ENCODE results near the gene RTL9.

Gene RTL9

DNA sequence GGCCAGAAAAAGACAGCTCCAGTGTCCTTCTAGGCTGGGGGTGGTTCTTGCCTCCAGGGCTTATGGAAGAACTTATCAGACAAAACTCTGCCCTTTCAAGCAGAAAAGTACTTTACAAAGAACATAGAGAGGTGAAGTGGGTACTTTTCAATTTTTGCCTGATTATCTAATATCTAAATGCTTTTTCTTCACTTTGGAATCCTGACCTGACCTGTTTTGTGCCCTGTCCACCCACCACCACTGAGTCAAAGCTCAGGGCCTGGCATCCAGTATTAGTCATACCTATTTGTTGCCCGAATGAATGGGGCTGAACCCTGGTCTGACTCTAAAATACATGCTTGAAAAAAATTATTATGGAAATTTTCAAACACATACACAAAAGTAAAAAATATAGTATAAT, 37.2 kb downstream of the RTL9 start:
- Histone ChIP-seq H3K4me3 (ENCODE audit: low read length in 2 of 2) (no peak overlapping the region), H3K4me1 (ENCODE audit: control insufficient read depth, insufficient read depth, low read length) (no peaks in the 10 kb centered on the region)

DNA sequence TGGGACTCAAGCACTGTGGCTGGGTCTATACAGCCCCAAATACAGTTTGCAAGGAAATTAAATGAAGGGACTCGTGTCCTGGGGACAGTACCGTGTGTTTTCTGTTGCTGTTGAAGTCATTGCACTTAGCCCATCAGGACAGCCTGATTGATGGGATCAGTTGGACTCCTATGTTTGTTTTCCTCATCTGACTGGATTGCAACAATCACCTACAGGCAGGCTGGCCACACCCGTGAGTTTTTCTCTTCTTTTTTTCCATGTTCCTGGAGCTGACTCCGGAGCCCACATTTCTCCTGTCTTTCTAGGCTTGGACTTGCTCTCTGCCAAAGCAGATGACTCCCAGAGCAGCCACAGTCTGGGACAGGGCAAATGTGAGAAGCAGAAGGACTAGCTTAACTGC, 38.1 kb downstream of the RTL9 start:
- H3K36me3 ChIP-seq (ENCODE audit: control insufficient read depth in 2 of 2, insufficient read depth in 2 of 2, low read length in 2 of 2): no peaks in the 10 kb centered on the region
- no peak overlapping the region for H3K27ac ChIP-seq (ENCODE audit: low read length)
- no peaks in the 10 kb centered on the region for H3K4me1 ChIP-seq (ENCODE audit: control insufficient read depth, insufficient read depth, low read length)
- H3K4me3 ChIP-seq (ENCODE audit: low read length in 2 of 2): no peak overlapping the region
- no peak overlapping the region for H3K9ac ChIP-seq (ENCODE audit: low read length in 2 of 2)
- H3K27me3 ChIP-seq (ENCODE audit: control insufficient read depth in 1 of 2, insufficient read depth in 2 of 2, low read length in 2 of 2): peaks cover 0 to 31% of the 10 kb centered on the region in 2 donors
- no peaks in the 10 kb centered on the region for H3K9me3 ChIP-seq (ENCODE audit: control insufficient read depth in 2 of 2, low read length in 2 of 2)

More for the DNA sequence above, 37.2 kb downstream of the RTL9 start:
- no peaks in the 10 kb centered on the region for H3K36me3 ChIP-seq (ENCODE audit: control insufficient read depth in 2 of 2, insufficient read depth in 2 of 2, low read length in 2 of 2)
- H3K9ac ChIP-seq (ENCODE audit: low read length in 2 of 2): no peak overlapping the region
- peaks cover 0 to 23% of the 10 kb centered on the region in 2 donors for H3K27me3 ChIP-seq (ENCODE audit: control insufficient read depth in 1 of 2, insufficient read depth in 2 of 2, low read length in 2 of 2)
- no peak overlapping the region for H3K27ac ChIP-seq (ENCODE audit: low read length)
- no peaks in the 10 kb centered on the region for H3K9me3 ChIP-seq (ENCODE audit: control insufficient read depth in 2 of 2, low read length in 2 of 2)

DNA sequence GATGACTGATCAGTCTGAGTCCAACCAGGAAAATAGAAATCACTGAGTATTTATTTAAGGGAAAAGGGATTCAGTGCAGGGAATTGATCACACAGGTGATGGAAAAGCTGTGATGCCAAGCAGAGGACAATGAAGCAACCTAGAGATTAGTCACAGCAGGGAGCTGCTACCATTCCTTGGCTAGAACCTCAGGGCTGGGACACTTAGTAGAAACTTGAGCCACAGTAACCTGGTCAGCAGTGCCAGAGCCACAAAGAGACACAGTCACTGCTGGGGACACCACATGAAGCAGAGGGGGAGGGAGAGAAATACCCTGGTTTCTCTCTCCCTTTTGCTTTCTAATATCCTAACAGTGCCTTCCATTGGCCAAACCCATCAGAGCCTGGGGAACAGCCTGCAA, 38.7 kb downstream of the RTL9 start:
- H3K4me3 ChIP-seq (ENCODE audit: low read length in 2 of 2): no peak overlapping the region
- no peak overlapping the region for H3K9ac ChIP-seq (ENCODE audit: low read length in 2 of 2)
- peaks cover 0 to 33% of the 10 kb centered on the region in 2 donors for H3K27me3 ChIP-seq (ENCODE audit: control insufficient read depth in 1 of 2, insufficient read depth in 2 of 2, low read length in 2 of 2)
- no peaks in the 10 kb centered on the region for H3K9me3 ChIP-seq (ENCODE audit: control insufficient read depth in 2 of 2, low read length in 2 of 2)
- no peaks in the 10 kb centered on the region for H3K36me3 ChIP-seq (ENCODE audit: control insufficient read depth in 2 of 2, insufficient read depth in 2 of 2, low read length in 2 of 2)
- no peak overlapping the region for H3K27ac ChIP-seq (ENCODE audit: low read length)
- H3K4me1 ChIP-seq (ENCODE audit: control insufficient read depth, insufficient read depth, low read length): no peaks in the 10 kb centered on the region

DNA sequence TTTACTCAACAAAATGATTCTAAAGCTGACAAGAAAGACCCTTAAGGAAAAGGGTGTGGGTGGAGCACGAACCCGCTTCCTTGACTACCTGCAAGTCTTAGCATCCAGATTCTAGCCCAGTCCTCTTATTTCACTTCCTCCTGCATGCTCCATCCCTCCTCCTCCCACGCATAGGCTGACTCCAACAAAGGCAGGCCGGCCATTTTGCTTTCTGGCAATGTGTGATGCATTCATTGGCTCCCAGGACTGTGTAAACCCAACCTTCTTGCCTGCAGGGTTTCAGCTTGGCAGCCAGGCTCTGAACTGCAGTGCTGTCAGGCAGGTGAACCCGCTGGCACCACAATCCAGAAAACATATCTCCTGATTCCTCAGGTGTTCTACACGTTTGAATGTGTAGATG, 39.3 kb downstream of the RTL9 start:
- Histone ChIP-seq H3K4me3 (ENCODE audit: low read length in 2 of 2) (no peak overlapping the region), H3K36me3 (ENCODE audit: control insufficient read depth in 2 of 2, insufficient read depth in 2 of 2, low read length in 2 of 2) (no peaks in the 10 kb centered on the region), H3K9me3 (ENCODE audit: control insufficient read depth in 2 of 2, low read length in 2 of 2) (no peaks in the 10 kb centered on the region), H3K9ac (ENCODE audit: low read length in 2 of 2) (no peak overlapping the region), H3K27ac (ENCODE audit: low read length) (no peak overlapping the region), H3K27me3 (ENCODE audit: control insufficient read depth in 1 of 2, insufficient read depth in 2 of 2, low read length in 2 of 2) (peaks cover 0 to 34% of the 10 kb centered on the region in 2 donors), H3K4me1 (ENCODE audit: control insufficient read depth, insufficient read depth, low read length) (no peaks in the 10 kb centered on the region)

DNA sequence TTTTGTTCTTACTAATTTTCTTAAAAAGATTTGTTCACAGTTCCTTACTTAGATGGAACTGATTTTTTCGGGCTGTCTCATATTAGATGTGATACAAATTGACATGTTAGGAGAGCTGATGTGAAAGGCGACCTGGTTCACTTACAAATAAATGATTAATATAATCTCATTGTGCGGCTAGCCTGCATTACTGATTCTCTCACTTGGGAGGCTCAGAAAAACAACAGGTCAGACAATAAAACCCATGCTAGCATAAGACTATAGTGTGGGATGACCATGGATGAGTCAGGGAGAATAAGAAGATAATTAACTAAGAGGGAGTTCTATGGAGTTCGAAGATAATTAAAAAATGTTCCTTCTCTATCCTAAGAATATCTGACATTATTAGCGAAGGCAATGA, 40.8 kb downstream of the RTL9 start:
- Histone ChIP-seq H3K4me3 (ENCODE audit: low read length in 2 of 2) (no peak overlapping the region), H3K36me3 (ENCODE audit: control insufficient read depth in 2 of 2, insufficient read depth in 2 of 2, low read length in 2 of 2) (no peaks in the 10 kb centered on the region), H3K9me3 (ENCODE audit: control insufficient read depth in 2 of 2, low read length in 2 of 2) (no peaks in the 10 kb centered on the region), H3K9ac (ENCODE audit: low read length in 2 of 2) (no peak overlapping the region), H3K27me3 (ENCODE audit: control insufficient read depth in 1 of 2, insufficient read depth in 2 of 2, low read length in 2 of 2) (peaks cover 0 to 33% of the 10 kb centered on the region in 2 donors), H3K4me1 (ENCODE audit: control insufficient read depth, insufficient read depth, low read length) (no peaks in the 10 kb centered on the region), H3K27ac (ENCODE audit: low read length) (no peak overlapping the region)

DNA sequence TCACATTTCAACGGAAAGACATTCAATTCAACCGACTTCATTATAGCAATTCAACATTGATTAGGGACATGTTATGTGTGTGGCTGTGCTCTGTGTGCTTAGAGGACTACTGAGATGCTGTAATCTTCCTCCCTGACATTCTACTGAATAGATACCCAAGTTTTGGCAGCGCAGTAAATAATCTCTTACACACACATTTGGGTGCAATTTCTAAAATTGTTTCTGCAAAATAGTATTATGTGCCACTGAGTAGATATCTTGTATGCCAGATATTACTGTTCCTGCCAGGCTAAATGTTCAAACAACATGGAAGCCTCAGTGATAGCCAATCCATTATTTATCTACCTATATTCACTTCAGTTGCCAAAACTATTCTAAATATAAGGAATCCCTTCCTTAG, 41.3 kb downstream of the RTL9 start:
- Histone ChIP-seq H3K36me3 (ENCODE audit: control insufficient read depth in 2 of 2, insufficient read depth in 2 of 2, low read length in 2 of 2) (no peaks in the 10 kb centered on the region), H3K4me1 (ENCODE audit: control insufficient read depth, insufficient read depth, low read length) (no peaks in the 10 kb centered on the region), H3K4me3 (ENCODE audit: low read length in 2 of 2) (no peak overlapping the region), H3K27me3 (ENCODE audit: control insufficient read depth in 1 of 2, insufficient read depth in 2 of 2, low read length in 2 of 2) (peaks cover 0 to 29% of the 10 kb centered on the region in 2 donors), H3K27ac (ENCODE audit: low read length) (no peak overlapping the region), H3K9ac (ENCODE audit: low read length in 2 of 2) (no peak overlapping the region), H3K9me3 (ENCODE audit: control insufficient read depth in 2 of 2, low read length in 2 of 2) (no peaks in the 10 kb centered on the region)

DNA sequence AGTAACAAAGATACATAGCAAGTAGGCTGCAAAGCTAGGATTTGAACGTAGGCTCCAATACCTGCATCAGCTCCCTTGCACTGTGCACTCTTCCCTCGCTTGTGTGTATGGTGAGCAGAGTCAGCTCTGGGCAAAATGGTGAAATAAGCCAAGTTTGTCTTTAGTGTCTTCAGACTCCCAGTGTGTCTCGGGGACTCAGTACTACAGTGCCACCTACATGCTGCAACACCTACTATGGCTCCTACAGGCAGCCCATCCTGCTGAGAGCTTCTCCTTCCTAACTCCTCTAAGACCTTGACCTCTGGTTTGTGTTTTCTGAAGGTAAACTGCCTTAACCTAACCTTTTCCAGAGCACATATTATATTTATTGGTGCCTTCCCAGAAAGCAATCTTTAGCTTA, 42.5 kb downstream of the RTL9 start:
- H3K27me3 ChIP-seq (ENCODE audit: control insufficient read depth in 1 of 2, insufficient read depth in 2 of 2, low read length in 2 of 2): peaks cover 0 to 29% of the 10 kb centered on the region in 2 donors
- H3K4me3 ChIP-seq (ENCODE audit: low read length in 2 of 2): no peak overlapping the region
- H3K9ac ChIP-seq (ENCODE audit: low read length in 2 of 2): no peak overlapping the region
- H3K36me3 ChIP-seq (ENCODE audit: control insufficient read depth in 2 of 2, insufficient read depth in 2 of 2, low read length in 2 of 2): no peaks in the 10 kb centered on the region
- no peak overlapping the region for H3K27ac ChIP-seq (ENCODE audit: low read length)
- no peaks in the 10 kb centered on the region for H3K9me3 ChIP-seq (ENCODE audit: control insufficient read depth in 2 of 2, low read length in 2 of 2)
- H3K4me1 ChIP-seq (ENCODE audit: control insufficient read depth, insufficient read depth, low read length): no peaks in the 10 kb centered on the region

DNA sequence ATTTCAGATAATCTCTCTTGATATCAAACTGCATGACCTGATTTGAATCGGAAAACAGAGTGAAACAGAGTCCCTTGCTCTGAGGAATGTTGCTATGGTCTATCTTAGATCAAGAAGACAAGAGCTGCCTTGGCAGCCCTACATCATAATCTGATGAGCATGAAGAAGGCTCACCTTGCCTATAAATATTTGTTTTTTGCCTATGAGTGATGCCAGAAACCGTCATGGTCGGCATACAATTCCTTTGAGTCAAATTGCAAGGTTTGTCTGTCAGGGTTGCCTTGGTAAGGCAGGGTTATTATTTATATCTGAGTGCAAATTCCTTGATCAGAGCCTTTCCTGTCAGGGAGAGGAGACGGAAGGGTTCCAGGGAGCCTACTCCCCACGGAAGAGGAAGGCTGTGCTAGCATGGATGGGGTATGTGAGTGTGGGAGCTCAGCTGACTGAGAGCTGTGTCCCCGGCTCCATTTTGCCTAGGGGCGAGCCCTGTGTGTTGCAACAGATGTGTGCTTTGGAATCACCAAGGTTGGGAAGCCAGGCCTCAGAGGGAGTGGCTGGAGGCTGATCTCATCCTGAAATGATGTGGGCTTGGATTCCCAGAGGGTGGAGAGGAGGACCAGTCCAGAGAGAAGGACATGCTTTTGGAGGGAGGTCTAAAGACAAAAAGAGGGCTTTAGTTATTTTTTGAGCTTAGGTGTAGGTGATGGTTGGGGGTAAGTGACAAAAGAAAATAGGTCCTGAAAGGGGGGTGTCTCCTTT, 43.6 kb downstream of the RTL9 start:
- H3K4me3 ChIP-seq (ENCODE audit: low read length in 2 of 2): no peak overlapping the region
- no peaks in the 10 kb centered on the region for H3K9me3 ChIP-seq (ENCODE audit: control insufficient read depth in 2 of 2, low read length in 2 of 2)
- H3K27me3 ChIP-seq (ENCODE audit: control insufficient read depth in 1 of 2, insufficient read depth in 2 of 2, low read length in 2 of 2): peaks cover 0 to 24% of the 10 kb centered on the region in 2 donors
- no peak overlapping the region for H3K27ac ChIP-seq (ENCODE audit: low read length)
- H3K9ac ChIP-seq (ENCODE audit: low read length in 2 of 2): no peak overlapping the region
- no peaks in the 10 kb centered on the region for H3K4me1 ChIP-seq (ENCODE audit: control insufficient read depth, insufficient read depth, low read length)
- H3K36me3 ChIP-seq (ENCODE audit: control insufficient read depth in 2 of 2, insufficient read depth in 2 of 2, low read length in 2 of 2): no peaks in the 10 kb centered on the region

DNA sequence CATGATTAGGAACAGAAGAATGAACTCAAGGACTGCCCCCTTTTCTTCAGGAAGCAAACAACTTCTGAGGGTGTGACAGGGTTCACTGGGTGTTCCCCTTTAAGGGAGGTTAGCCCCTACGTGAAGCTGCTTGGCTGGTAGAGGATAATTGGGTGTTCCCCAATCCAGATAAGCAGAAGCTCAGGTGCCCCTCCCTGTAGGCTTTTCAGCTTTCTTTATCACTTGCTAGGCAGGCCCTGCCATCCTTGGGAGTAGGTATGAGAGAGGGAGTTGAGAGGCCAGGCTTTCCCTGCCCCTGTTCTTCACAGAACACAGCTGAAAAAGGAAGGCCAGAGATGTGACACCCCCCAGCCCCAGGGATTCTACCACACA, 44.2 kb downstream of the RTL9 start:
- H3K4me1 ChIP-seq (ENCODE audit: control insufficient read depth, insufficient read depth, low read length): no peaks in the 10 kb centered on the region
- no peak overlapping the region for H3K9ac ChIP-seq (ENCODE audit: low read length in 2 of 2)
- H3K9me3 ChIP-seq (ENCODE audit: control insufficient read depth in 2 of 2, low read length in 2 of 2): no peaks in the 10 kb centered on the region
- H3K4me3 ChIP-seq (ENCODE audit: low read length in 2 of 2): no peak overlapping the region
- H3K27me3 ChIP-seq (ENCODE audit: control insufficient read depth in 1 of 2, insufficient read depth in 2 of 2, low read length in 2 of 2): peaks cover 0 to 22% of the 10 kb centered on the region in 2 donors
- no peak overlapping the region for H3K27ac ChIP-seq (ENCODE audit: low read length)
- H3K36me3 ChIP-seq (ENCODE audit: control insufficient read depth in 2 of 2, insufficient read depth in 2 of 2, low read length in 2 of 2): no peaks in the 10 kb centered on the region

DNA sequence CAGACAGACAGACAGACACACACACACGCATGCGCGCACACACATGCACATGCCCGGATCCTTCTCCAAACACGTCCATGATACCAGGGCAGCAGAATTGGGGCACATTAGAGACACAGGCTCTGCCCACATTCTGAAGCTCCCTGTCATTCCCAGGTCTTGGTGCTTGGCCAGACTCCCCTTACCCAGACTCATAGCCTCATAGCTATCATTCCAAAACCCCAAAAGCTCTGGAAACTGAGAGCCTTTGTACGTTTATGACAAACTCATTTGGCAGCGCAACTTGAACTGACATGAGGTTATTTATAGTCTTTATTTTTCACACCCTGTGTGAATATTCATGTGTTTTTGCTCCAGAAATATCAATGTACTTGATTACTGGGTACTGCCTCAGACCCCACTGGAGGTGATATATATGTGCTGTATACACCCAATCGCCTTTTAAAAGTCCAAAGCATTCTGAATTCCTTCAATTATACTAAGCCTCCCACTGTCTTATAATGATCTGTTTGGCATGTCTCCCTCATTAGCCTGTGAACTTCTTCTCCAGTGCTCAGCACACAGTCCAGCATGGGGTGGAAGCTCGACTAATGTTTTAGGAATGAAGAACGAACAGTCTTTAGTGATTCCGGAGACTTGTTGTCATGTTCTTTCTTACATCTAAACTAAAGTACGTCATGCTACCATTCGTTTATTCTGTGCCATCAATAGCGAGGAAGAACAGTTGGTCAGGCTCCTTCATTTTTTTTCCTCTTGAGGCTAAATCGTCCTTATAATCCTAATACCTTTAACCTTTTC, 45.0 kb downstream of the RTL9 start:
- no peaks in the 10 kb centered on the region for H3K36me3 ChIP-seq (ENCODE audit: control insufficient read depth in 2 of 2, insufficient read depth in 2 of 2, low read length in 2 of 2)
- H3K4me3 ChIP-seq (ENCODE audit: low read length in 2 of 2): no peak overlapping the region
- no peak overlapping the region for H3K9ac ChIP-seq (ENCODE audit: low read length in 2 of 2)
- H3K27ac ChIP-seq (ENCODE audit: low read length): no peak overlapping the region
- H3K4me1 ChIP-seq (ENCODE audit: control insufficient read depth, insufficient read depth, low read length): no peaks in the 10 kb centered on the region
- peaks cover 0 to 22% of the 10 kb centered on the region in 2 donors for H3K27me3 ChIP-seq (ENCODE audit: control insufficient read depth in 1 of 2, insufficient read depth in 2 of 2, low read length in 2 of 2)
- no peaks in the 10 kb centered on the region for H3K9me3 ChIP-seq (ENCODE audit: control insufficient read depth in 2 of 2, low read length in 2 of 2)

DNA sequence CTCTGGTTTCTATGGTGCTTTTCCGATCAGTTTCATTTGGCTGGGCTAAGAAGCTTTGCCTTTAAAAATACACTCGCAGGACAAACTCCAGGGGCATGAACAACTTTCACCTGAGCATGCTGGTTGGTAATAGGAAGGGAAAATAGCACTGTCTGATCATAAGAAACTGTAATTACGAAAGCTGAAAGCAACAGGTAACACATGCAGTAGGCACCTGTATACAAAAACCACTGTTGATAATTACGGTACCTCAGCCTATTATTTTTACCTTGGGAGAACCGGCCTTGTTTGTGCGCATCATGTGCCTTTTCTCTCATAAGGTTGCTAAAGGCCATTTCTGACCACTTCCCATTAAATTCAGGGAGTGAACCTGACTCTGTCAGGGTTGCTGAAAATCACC, 45.7 kb downstream of the RTL9 start:
- Histone ChIP-seq H3K4me3 (ENCODE audit: low read length in 2 of 2) (no peak overlapping the region), H3K9ac (ENCODE audit: low read length in 2 of 2) (no peak overlapping the region), H3K4me1 (ENCODE audit: control insufficient read depth, insufficient read depth, low read length) (no peaks in the 10 kb centered on the region), H3K27me3 (ENCODE audit: control insufficient read depth in 1 of 2, insufficient read depth in 2 of 2, low read length in 2 of 2) (peaks cover 0 to 22% of the 10 kb centered on the region in 2 donors), H3K36me3 (ENCODE audit: control insufficient read depth in 2 of 2, insufficient read depth in 2 of 2, low read length in 2 of 2) (no peaks in the 10 kb centered on the region), H3K27ac (ENCODE audit: low read length) (no peak overlapping the region), H3K9me3 (ENCODE audit: control insufficient read depth in 2 of 2, low read length in 2 of 2) (no peaks in the 10 kb centered on the region)

Measured in stomach smooth muscle (tissue), 2 donors.